ENCODE results near the gene ENTREP3.

GRCh38 chr1:155251566-155251965, 3.7 kb downstream of the ENTREP3 start:
- TF ChIP-seq POLR2A (IDR thresholded peaks at IDR 0.05), result no peak
- no peak for TF ChIP-seq CTCF (IDR thresholded peaks at IDR 0.05)

All from thyroid gland (tissue), 4 donors.